Neuron (in vitro differentiated cells): ENCODE results near the gene CCDC181.

Source experiments
- H2AFZ ChIP-seq: one replicate; pipeline ENCODE4 v1.6.1; 2013; ENCODE audit warnings: low read depth, mild to moderate bottlenecking, inconsistent platforms, low read length, moderate library complexity
- H3K27me3 ChIP-seq: one replicate; pipeline ENCODE4 v1.6.1; 2013; ENCODE audit warnings: low read length; ENCODE audit not compliant: insufficient read depth
- H3K36me3 ChIP-seq: one replicate; pipeline ENCODE4 v1.6.1; 2013; ENCODE audit warnings: low read length; ENCODE audit not compliant: insufficient read depth
- H3K4me1 ChIP-seq: one replicate; pipeline ENCODE4 v1.6.1; 2013; ENCODE audit warnings: low read length; ENCODE audit not compliant: insufficient read depth
- H3K4me3 ChIP-seq: 2 replicates; pipeline ENCODE4 v1.5.1; 2013; ENCODE audit warnings: mild to moderate bottlenecking, low read length, moderate library complexity
- H3K9me3 ChIP-seq: one replicate; pipeline ENCODE4 v1.6.1; 2013; ENCODE audit warnings: low read length

CCDC181 gene

GRCh38 chr1:169381162-169381561, 46.1 kb downstream of the CCDC181 start:
- H3K36me3 ChIP-seq, result peaks cover 74% of the 10 kb centered on the region
- no peak overlapping the region for H2AFZ ChIP-seq
- H3K27me3 ChIP-seq, result no peaks in the 10 kb centered on the region

GRCh38 chr1:169371404-169371803, 55.9 kb downstream of the CCDC181 start:
- Histone ChIP-seq H2AFZ (no peak overlapping the region), H3K36me3 (peaks cover 33% of the 10 kb centered on the region), H3K9me3 (no peaks in the 10 kb centered on the region), H3K4me3 (no peak overlapping the region), H3K4me1 (peaks cover 8% of the 10 kb centered on the region), H3K27me3 (no peaks in the 10 kb centered on the region)

More at GRCh38 chr1:169381162-169381561, 46.1 kb downstream of the CCDC181 start:
- Histone ChIP-seq H3K4me3 (no peak overlapping the region), H3K9me3 (no peaks in the 10 kb centered on the region), H3K4me1 (no peaks in the 10 kb centered on the region)

- Histone ChIP-seq H3K27me3 (no peaks in the 10 kb centered on the region), H3K4me1 (peaks cover 9% of the 10 kb centered on the region), H3K9me3 (peaks cover 3% of the 10 kb centered on the region), H3K4me3 (peak overlapping the region; percentile 89), H3K36me3 (peaks cover 28% of the 10 kb centered on the region), H2AFZ (peak overlapping the region; percentile 72)
These were observed 58.9 kb downstream of the CCDC181 start for GRCh38 chr1:169368406-169368769.

- Histone ChIP-seq H3K9me3 (peaks cover 3% of the 10 kb centered on the region), H2AFZ (peak within 1 kb of the TSS; percentile 83), H3K36me3 (peaks cover 23% of the 10 kb centered on the region), H3K4me1 (peaks cover 9% of the 10 kb centered on the region), H3K4me3 (peak within 1 kb of the TSS; percentile 89), H3K27me3 (no peaks in the 10 kb centered on the region)
These were observed 59.4 kb downstream of the CCDC181 start, which contains the start of the genes BLZF1 and NME7 for GRCh38 chr1:169367686-169368405. Gene BLZF1 (plus strand): TSS chr1:169368195. CDS start chr1:169369523, 1,328 bp downstream. Gene NME7 (minus strand): TSS chr1:169367797. CDS start chr1:169367710, 87 bp downstream.

GRCh38 chr1:169367096-169367685, 60.1 kb downstream of the CCDC181 start:
- H3K4me3 ChIP-seq, result peak overlapping the region; percentile 89
- peaks cover 3% of the 10 kb centered on the region for H3K9me3 ChIP-seq
- peak overlapping the region; percentile 83 for H2AFZ ChIP-seq
- H3K36me3 ChIP-seq, result peaks cover 18% of the 10 kb centered on the region
- no peaks in the 10 kb centered on the region for H3K27me3 ChIP-seq
- peaks cover 9% of the 10 kb centered on the region for H3K4me1 ChIP-seq

- Histone ChIP-seq H3K4me1 (peaks cover 9% of the 10 kb centered on the region), H3K36me3 (peaks cover 3% of the 10 kb centered on the region), H3K4me3 (no peak overlapping the region), H3K27me3 (no peaks in the 10 kb centered on the region), H3K9me3 (peaks cover 3% of the 10 kb centered on the region), H2AFZ (no peak overlapping the region)
These were observed 62.3 kb downstream of the CCDC181 start for GRCh38 chr1:169364948-169365347.

- peaks cover 3% of the 10 kb centered on the region for H3K9me3 ChIP-seq
- peaks cover 5% of the 10 kb centered on the region for H3K4me1 ChIP-seq
- H3K27me3 ChIP-seq, result no peaks in the 10 kb centered on the region
- H2AFZ ChIP-seq, result no peak overlapping the region
- no peak overlapping the region for H3K4me3 ChIP-seq
- peaks cover 1% of the 10 kb centered on the region for H3K36me3 ChIP-seq
These were observed 64.1 kb downstream of the CCDC181 start for GRCh38 chr1:169363046-169363730.

- no peak overlapping the region for H3K4me3 ChIP-seq
- H3K27me3 ChIP-seq, result no peaks in the 10 kb centered on the region
- H3K9me3 ChIP-seq, result peaks cover 3% of the 10 kb centered on the region
- peaks cover 1% of the 10 kb centered on the region for H3K36me3 ChIP-seq
- no peak overlapping the region for H2AFZ ChIP-seq
- H3K4me1 ChIP-seq, result peaks cover under 1% of the 10 kb centered on the region
These were observed 66.0 kb downstream of the CCDC181 start for GRCh38 chr1:169361281-169361680.

GRCh38 chr1:169360415-169360814, 66.9 kb downstream of the CCDC181 start:
- Histone ChIP-seq H3K9me3 (peaks cover 3% of the 10 kb centered on the region), H3K4me1 (no peaks in the 10 kb centered on the region), H3K4me3 (no peak overlapping the region), H3K27me3 (no peaks in the 10 kb centered on the region), H2AFZ (no peak overlapping the region), H3K36me3 (peaks cover 1% of the 10 kb centered on the region)

GRCh38 chr1:169348383-169349036, 78.8 kb downstream of the CCDC181 start:
- Histone ChIP-seq H2AFZ (no peak overlapping the region), H3K4me1 (no peaks in the 10 kb centered on the region), H3K9me3 (peaks cover 2% of the 10 kb centered on the region), H3K27me3 (no peaks in the 10 kb centered on the region), H3K4me3 (no peak overlapping the region), H3K36me3 (no peaks in the 10 kb centered on the region)

GRCh38 chr1:169347688-169348382, 79.4 kb downstream of the CCDC181 start:
- H3K36me3 ChIP-seq, result no peaks in the 10 kb centered on the region
- peaks cover 2% of the 10 kb centered on the region for H3K9me3 ChIP-seq
- H3K4me3 ChIP-seq, result no peak overlapping the region
- no peaks in the 10 kb centered on the region for H3K27me3 ChIP-seq
- no peak overlapping the region for H2AFZ ChIP-seq
- H3K4me1 ChIP-seq, result no peaks in the 10 kb centered on the region

GRCh38 chr1:169346036-169346589, 81.2 kb downstream of the CCDC181 start:
- H3K36me3 ChIP-seq, result no peaks in the 10 kb centered on the region
- no peaks in the 10 kb centered on the region for H3K4me1 ChIP-seq
- H3K9me3 ChIP-seq, result peaks cover 3% of the 10 kb centered on the region
- H3K4me3 ChIP-seq, result no peak overlapping the region
- no peak overlapping the region for H2AFZ ChIP-seq
- H3K27me3 ChIP-seq, result no peaks in the 10 kb centered on the region
